Adrenal gland (tissue), 12 donors: ENCODE results near the gene PA2G4. TPM values are rescaled to one million over a fixed set of nuclear protein-coding genes. Genes with fewer than 3 reads are reported as not detected.

ENCODE experiments used
- DNase-seq, 7 donors: peaks; one replicate each; pipeline ENCODE4 v3.0.0-alpha.2; 2019 to 2020
- H3K27ac ChIP-seq, 5 donors: fragments of 200-600 bp; sonication (generic) in 4 of 5; 1 replicate in 3 of 5; 2 replicates in 2 of 5; pipeline versions ENCODE4 v1.5.1 to v1.8.0; 2016 to 2020; ENCODE audit warnings: mild to moderate bottlenecking in 1 of 5
- H3K27me3 ChIP-seq: fragments of 200-600 bp; 2 replicates; pipeline ENCODE4 v1.8.0; 2021
- H3K36me3 ChIP-seq, 2 donors: fragments of 200-600 bp; replicated peaks in 1 of 2; 1 replicate in 1 of 2; 2 replicates in 1 of 2; pipeline versions ENCODE4 v1.5.1 to v1.8.0; 2018 to 2022
- H3K4me1 ChIP-seq, 2 donors: fragments of 200-600 bp; replicated peaks in 1 of 2; 1 replicate in 1 of 2; 2 replicates in 1 of 2; pipeline versions ENCODE4 v1.5.1 to v1.8.0; 2018 to 2021
- H3K4me3 ChIP-seq, 4 donors: fragments of 200-600 bp; sonication (generic) in 3 of 4; one replicate each; pipeline ENCODE4 v1.5.1; 2016 to 2018
- H3K9me3 ChIP-seq, 3 donors: fragments of 200-600 bp; sonication (generic) in 1 of 3; replicated peaks in 1 of 3; 1 replicate in 2 of 3; 2 replicates in 1 of 3; pipeline versions ENCODE4 v1.5.1 to v1.8.0; 2016 to 2021
- CTCF ChIP-seq, 6 experiments: fragments of 450-650 bp in 4 of 6; fragments of 200-600 bp in 2 of 6; sonication (generic) in 1 of 6; IDR thresholded peaks; 1 replicate in 5 of 6; 2 replicates in 1 of 6; pipeline versions ENCODE4 v1.5.1 to v1.8.0; 2016 to 2021; ENCODE audit warnings: antibody characterized with exemption in 6 of 6, mild to moderate bottlenecking in 2 of 6, moderate library complexity in 1 of 6
- POLR2A ChIP-seq, 2 donors: fragments of 450-650 bp; IDR thresholded peaks; one replicate each; pipeline ENCODE4 v1.6.1; 2017; ENCODE audit warnings: antibody characterized with exemption in 2 of 2, mild to moderate bottlenecking in 2 of 2, moderate library complexity in 1 of 2
- WGBS, 4 donors: extraction: QIAGEN DNeasy Blood & Tissue Kit in 2 of 4; methylation state at CpG; one replicate each; pipeline versions ENCODE4 v1.1.5 to v1.1.7; 2013 to 2017; 5-methylcytosine and 5-hydroxymethylcytosine counted together
- intact Hi-C, 2 donors: fragments of 100-400 bp; cut with DNase I; formaldehyde crosslinking; loops; one replicate each; pipeline versions ENCODE4 v1.14.1 to v1.15.0; 2022 to 2023
- polyA plus RNA-seq, 3 donors: library from polyadenylated mRNA; stranded (reverse); fragments of 200-250 nt in 2 of 3; fragments of 350-450 nt in 1 of 3; fragmentation: Illumina TruSeq in 1 of 3; extraction: RNeasy Lipid Tissue Mini Kit (QIAGEN cat#74804) in 1 of 3; gene quantifications; one replicate each; pipeline ENCODE4 v1.2.3, GENCODE V29; 2013 to 2014
- total RNA-seq, 9 donors: library from RNA; depleted of rRNA in 4 of 9; stranded (reverse); fragments of >200 nt in 4 of 9; fragments of 120-200 nt in 1 of 9; fragmentation: NEBNext Ultra II Directional in 1 of 9; extraction: Animal tissue kit (Norgen Biotek cat#: 25700) in 1 of 9; gene quantifications; one replicate each; pipeline versions ENCODE4 v1.1.0 to v1.2.4, GENCODE V29; 2013 to 2023
- donor health status: healthy with polysubstance abuse.
- donor health status: Bipolar disorder and iron deficiency.
- donor health status: DM: yes; HTN: yes; CAD: no.
- donor health status: DM: no; HTN: no; CAD: no.
- donor health status: DM: no; HTN: no; CAD: no.
- donor health status: DM: yes; HTN: yes; CAD: no.

Gene PA2G4
- total and polyA plus RNA-seq, 12 donors: 64.1 to 252 (median 106) TPM

DNA sequence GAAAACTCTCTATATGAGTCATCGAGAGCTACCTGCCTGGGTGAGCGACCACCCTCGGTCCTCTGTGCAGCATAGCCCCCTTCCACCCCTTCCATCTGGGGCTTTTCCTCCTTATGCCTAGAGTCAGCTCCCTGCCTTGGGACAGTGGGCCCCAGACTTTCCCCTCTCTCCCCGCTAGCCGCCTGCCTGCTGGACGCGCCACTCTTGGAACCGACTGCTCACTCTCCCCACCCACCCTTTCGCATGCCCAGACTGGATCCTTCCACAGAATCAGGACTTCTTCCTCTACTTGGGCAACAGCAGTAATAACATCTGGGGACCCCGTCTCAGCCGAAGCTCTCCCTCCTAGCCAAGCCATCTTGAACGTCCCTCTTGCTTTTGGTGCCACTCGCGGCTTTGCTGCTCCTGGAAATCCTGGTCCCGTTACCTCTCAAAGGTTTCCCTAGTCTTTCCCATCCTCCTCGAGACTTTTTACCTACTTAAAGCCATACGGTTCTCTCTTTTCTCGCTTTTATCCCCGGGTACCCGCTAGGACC lies 24.4 kb downstream of the PA2G4 start:
- Histone ChIP-seq H3K27ac (peak overlapping the region in 4 of 5 donors; percentile 69 to 92 (median 80)), H3K27me3 (no peaks in the 10 kb centered on the region), H3K36me3 (peaks cover 0 to 35% of the 10 kb centered on the region in 2 donors), H3K4me1 (peaks cover 13 to 47% of the 10 kb centered on the region in 2 donors), H3K9me3 (no peaks in the 10 kb centered on the region), H3K4me3 (peak overlapping the region; percentile 19 to 71 (median 42))
- intact Hi-C loops: loop anchor here in 1 of 2 donors (5.0 kb wide), 1 partner anchor 34 kb away; no protein-coding TSS in a partner anchor
- peak in 3 of 7 donors; percentile 39 to 46 (median 44) for DNase-seq
- TF ChIP-seq CTCF (IDR thresholded peaks at IDR 0.05) (no peak), POLR2A (IDR thresholded peaks at IDR 0.05) (no peak)
- 0 to 1% (median 0%) methylated on average over 20 of the region's 20 CpGs for WGBS, 4 donors

- WGBS, 4 donors: 3 to 20% (median 4%) methylated on average over 4 to 29 of the region's 29 CpGs
- intact Hi-C loops: loop anchor here in 1 of 2 donors (5.0 kb wide), 1 partner anchor 33 kb away; no protein-coding TSS in a partner anchor
- Histone ChIP-seq H3K4me3 (peak overlapping the region; percentile 19 to 71 (median 42)), H3K9me3 (no peaks in the 10 kb centered on the region), H3K36me3 (peaks cover 0 to 41% of the 10 kb centered on the region in 2 donors), H3K4me1 (peaks cover 13 to 41% of the 10 kb centered on the region in 2 donors), H3K27me3 (no peaks in the 10 kb centered on the region), H3K27ac (peak overlapping the region in 4 of 5 donors; percentile 69 to 92 (median 80))
- DNase-seq: peak; percentile 54 to 79 (median 62)
- TF ChIP-seq POLR2A (IDR thresholded peaks at IDR 0.05): peak in 1 of 2 donors; percentile 51
- TF ChIP-seq CTCF (IDR thresholded peaks at IDR 0.05): no peak
Measured at GRCh38 chr12:56129206-56129941, 25.0 kb downstream of the PA2G4 start.

DNA sequence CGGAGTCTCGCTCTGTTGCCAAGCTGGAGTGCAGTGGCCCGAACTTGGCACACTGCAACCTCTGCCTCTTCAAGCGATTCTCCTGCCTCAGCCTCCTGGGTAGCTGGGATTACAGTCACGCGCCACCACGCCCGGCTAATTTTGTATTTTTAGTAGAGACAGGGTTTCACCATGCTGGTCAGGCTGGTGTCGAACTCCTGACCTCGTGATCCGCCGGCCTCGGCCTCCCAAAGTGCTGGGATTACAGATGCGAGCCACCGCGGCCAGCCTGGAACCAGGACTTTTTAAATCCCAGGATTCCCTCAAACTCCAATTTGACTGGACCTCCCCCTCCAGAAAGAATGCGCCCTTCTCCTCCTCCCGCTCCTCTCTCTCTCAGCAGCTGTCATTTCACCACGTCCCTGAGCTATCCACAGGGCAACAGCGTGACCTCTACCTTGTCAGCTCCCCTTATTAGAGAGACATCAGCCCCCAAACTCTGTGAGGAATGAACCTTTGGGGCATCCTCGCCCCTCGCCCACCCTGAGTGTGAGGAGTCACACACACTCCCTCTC lies 25.7 kb downstream of the PA2G4 start:
- Histone ChIP-seq H3K27me3 (no peaks in the 10 kb centered on the region), H3K27ac (peak overlapping the region in 1 of 5 donors; percentile 86), H3K36me3 (peaks cover 0 to 48% of the 10 kb centered on the region in 2 donors), H3K4me1 (peaks cover 13 to 34% of the 10 kb centered on the region in 2 donors), H3K4me3 (peak overlapping the region in 1 of 4 donors; percentile 71), H3K9me3 (no peaks in the 10 kb centered on the region)
- TF ChIP-seq CTCF (IDR thresholded peaks at IDR 0.05) (no peak), POLR2A (IDR thresholded peaks at IDR 0.05) (no peak)
- 69 to 78% (median 73%) methylated on average over 11 to 22 of the region's 22 CpGs for WGBS, 4 donors
- intact Hi-C loops: loop anchor here in 1 of 2 donors (5.0 kb wide), 1 partner anchor 32 kb away; no protein-coding TSS in a partner anchor
- no peak for DNase-seq

DNA sequence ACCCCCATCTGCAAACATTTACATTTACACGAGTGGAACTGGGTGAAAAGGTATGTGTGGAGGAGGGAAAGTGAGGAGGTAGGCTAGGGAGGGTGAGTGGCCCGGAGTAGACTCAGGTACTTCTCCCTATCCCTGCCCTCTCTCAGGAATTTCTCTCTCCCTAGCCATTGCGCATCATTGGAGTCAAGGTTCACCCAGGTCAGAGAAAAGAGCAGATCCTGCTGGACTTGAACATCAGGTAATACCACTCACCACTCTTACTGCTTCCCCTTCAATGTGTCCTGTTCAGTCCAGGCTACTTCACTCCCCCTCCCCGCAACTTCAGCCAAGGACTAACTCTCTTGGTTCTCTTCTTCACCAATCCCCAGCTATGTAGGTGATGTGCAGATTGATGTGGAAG lies 26.5 kb downstream of the PA2G4 start:
- intact Hi-C loops: no loop called here
- no peaks in the 10 kb centered on the region for H3K27me3 ChIP-seq
- no peak for TF ChIP-seq CTCF (IDR thresholded peaks at IDR 0.05)
- H3K4me1 ChIP-seq: peaks cover 13 to 29% of the 10 kb centered on the region in 2 donors
- WGBS, 4 donors: 88 to 94% (median 90%) methylated on average over 4 of the region's 4 CpGs
- no peaks in the 10 kb centered on the region for H3K9me3 ChIP-seq
- H3K27ac ChIP-seq: no peak overlapping the region
- peaks cover 0 to 56% of the 10 kb centered on the region in 2 donors for H3K36me3 ChIP-seq
- H3K4me3 ChIP-seq: no peak overlapping the region
- DNase-seq: no peak
